GM21529 (cell line): ENCODE results near the gene ENDOG.
"Not testable (repeated sequence)": the region's sequence is repeated elsewhere in the genome, so short reads cannot be mapped to it uniquely, and the experiment has no call there.

Experiments
- ATAC-seq: cut with Tn5 transposase; IDR thresholded peaks from one replicate; pipeline ENCODE4 v1.9.1; 2021; ENCODE audit not compliant: unreplicated experiment

ENDOG gene

GRCh38 chr9:128818099-128818838 is at the start of gene ENDOG:
Gene ENDOG (plus strand): TSS chr9:128818500. CDS start chr9:128818685, 185 bp downstream.
- peak; percentile 85 for ATAC-seq

- no peak for ATAC-seq
These were observed 49.7 kb upstream of the ENDOG start for GRCh38 chr9:128768606-128769005.

- no peak for ATAC-seq
These were observed 47.8 kb upstream of the ENDOG start for GRCh38 chr9:128770286-128771030.

- peak; percentile 20 for ATAC-seq
These were observed 47.1 kb upstream of the ENDOG start for GRCh38 chr9:128771094-128771721.

- peak; percentile 91 for ATAC-seq
These were observed 46.4 kb upstream of the ENDOG start, which contains the start of gene ZER1 for GRCh38 chr9:128771745-128772519. Gene ZER1 (minus strand): TSS chr9:128771927. CDS start chr9:128755565, 16,362 bp downstream.

- ATAC-seq: no peak
These were observed 45.3 kb upstream of the ENDOG start for GRCh38 chr9:128773049-128773448.

GRCh38 chr9:128774804-128775203 is 43.5 kb upstream of the ENDOG start:
- no peak for ATAC-seq

GRCh38 chr9:128780093-128780492 is 38.2 kb upstream of the ENDOG start:
- not testable (repeated sequence) for ATAC-seq

- ATAC-seq: no peak
These were observed 36.9 kb upstream of the ENDOG start for GRCh38 chr9:128781187-128782070.

- no peak for ATAC-seq
These were observed 35.6 kb upstream of the ENDOG start for GRCh38 chr9:128782669-128783068.

GRCh38 chr9:128785427-128785826 is 32.9 kb upstream of the ENDOG start:
- ATAC-seq: no peak

- peak; percentile 84 for ATAC-seq
These were observed 31.4 kb upstream of the ENDOG start, which contains the start of gene TBC1D13 for GRCh38 chr9:128786681-128787601. Gene TBC1D13 (plus strand): TSS chr9:128787253. CDS start chr9:128787354, 101 bp downstream.

- no peak for ATAC-seq
These were observed 30.6 kb upstream of the ENDOG start for GRCh38 chr9:128787659-128788058.

GRCh38 chr9:128788445-128788844 is 29.9 kb upstream of the ENDOG start:
- ATAC-seq: no peak

- ATAC-seq: no peak
These were observed 27.8 kb upstream of the ENDOG start for GRCh38 chr9:128790536-128790935.

GRCh38 chr9:128792134-128792533 is 26.2 kb upstream of the ENDOG start:
- ATAC-seq: no peak

- no peak for ATAC-seq
These were observed 25.2 kb upstream of the ENDOG start for GRCh38 chr9:128792978-128793686.

- not testable (repeated sequence) for ATAC-seq
These were observed 23.3 kb upstream of the ENDOG start for GRCh38 chr9:128794961-128795360.
